Subcutaneous abdominal adipose tissue (tissue), 5 donors: ENCODE results near the gene OR4D2.

Source experiments
- H3K27ac ChIP-seq: one replicate; pipeline ENCODE4 v1.7.0; 2013; ENCODE audit warnings: low read depth, mild to moderate bottlenecking, inconsistent platforms, low read length, moderate library complexity
- H3K27me3 ChIP-seq, 5 donors: one replicate each; pipeline ENCODE4 v1.7.0; 2013; ENCODE audit warnings: low read length in 5 of 5, inconsistent platforms in 1 of 5; ENCODE audit not compliant: control insufficient read depth in 5 of 5, insufficient read depth in 4 of 5
- H3K36me3 ChIP-seq, 5 donors: one replicate each; pipeline ENCODE4 v1.7.0; 2013; ENCODE audit warnings: low read length in 5 of 5; ENCODE audit not compliant: control insufficient read depth in 5 of 5, insufficient read depth in 5 of 5
- H3K4me1 ChIP-seq, 5 donors: one replicate each; pipeline ENCODE4 v1.7.0; 2013; ENCODE audit warnings: low read length in 5 of 5, mild to moderate bottlenecking in 3 of 5, moderate library complexity in 1 of 5; ENCODE audit not compliant: control insufficient read depth in 5 of 5, insufficient read depth in 5 of 5
- H3K4me3 ChIP-seq, 5 donors: one replicate each; pipeline ENCODE4 v1.7.0; 2013; ENCODE audit warnings: low read length in 5 of 5, low read depth in 1 of 5
- H3K9ac ChIP-seq, 5 donors: one replicate each; pipeline ENCODE4 v1.7.0; 2013; ENCODE audit warnings: low read length in 5 of 5, mild to moderate bottlenecking in 4 of 5, moderate library complexity in 3 of 5
- H3K9me3 ChIP-seq, 5 donors: one replicate each; pipeline ENCODE4 v1.7.0; 2013; ENCODE audit warnings: low read length in 5 of 5; ENCODE audit not compliant: control insufficient read depth in 5 of 5
- donor health status: healthy.
- donor health status: healthy.
- donor health status: healthy.
- donor health status: healthy.
- donor health status: healthy.

OR4D2 gene

DNA sequence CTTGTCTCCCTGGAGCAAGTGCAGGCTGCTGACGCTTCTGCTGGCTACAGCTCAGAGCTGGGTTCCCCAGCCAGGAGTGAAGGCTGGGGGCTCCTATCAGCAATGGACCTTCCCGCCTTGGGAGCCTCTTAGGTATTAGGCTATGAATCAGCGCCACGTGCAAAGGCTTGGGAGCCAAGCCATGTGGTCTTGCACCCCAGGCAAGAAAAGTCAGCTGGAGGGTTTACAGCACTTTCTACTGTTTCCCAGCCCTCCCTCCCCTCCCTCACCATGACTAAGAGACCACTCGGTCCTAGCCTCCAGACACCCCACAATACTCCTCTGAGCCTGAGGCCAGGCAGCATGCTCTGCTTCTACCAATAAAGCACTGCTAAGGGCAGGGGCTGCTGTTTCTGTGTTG lies 38.0 kb downstream of the OR4D2 start:
- Histone ChIP-seq H3K27ac (no peak overlapping the region), H3K9me3 (no peaks in the 10 kb centered on the region), H3K9ac (no peak overlapping the region), H3K4me3 (no peak overlapping the region), H3K4me1 (no peaks in the 10 kb centered on the region), H3K36me3 (peaks cover 7 to 46% (median 37%) of the 10 kb centered on the region in 5 donors), H3K27me3 (peaks cover 0 to 6% (median 0%) of the 10 kb centered on the region in 5 donors)

DNA sequence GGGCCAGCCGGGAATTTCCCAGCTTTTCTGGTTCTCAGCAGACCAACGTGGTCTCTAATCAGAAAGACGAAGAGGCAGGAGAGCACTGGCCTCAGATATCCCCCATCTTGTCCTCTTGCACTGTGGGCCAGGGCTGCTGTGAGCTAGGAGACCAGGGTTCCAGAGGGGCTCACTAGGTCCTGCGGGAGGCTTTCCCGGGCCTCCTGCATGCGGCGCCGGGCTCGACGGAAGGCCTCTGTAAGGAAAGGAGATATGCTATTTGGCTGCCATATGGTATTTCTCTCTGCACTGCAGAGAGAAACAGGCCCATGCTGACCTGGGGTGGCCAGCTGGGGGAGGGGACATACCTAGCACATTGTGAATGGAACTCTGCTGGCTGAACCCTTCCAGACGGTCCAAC lies 39.2 kb downstream of the OR4D2 start:
- Histone ChIP-seq H3K9me3 (no peaks in the 10 kb centered on the region), H3K9ac (no peak overlapping the region), H3K4me1 (no peaks in the 10 kb centered on the region), H3K27ac (no peak overlapping the region), H3K27me3 (no peaks in the 10 kb centered on the region), H3K4me3 (no peak overlapping the region), H3K36me3 (peaks cover 14 to 57% (median 48%) of the 10 kb centered on the region in 5 donors)

DNA sequence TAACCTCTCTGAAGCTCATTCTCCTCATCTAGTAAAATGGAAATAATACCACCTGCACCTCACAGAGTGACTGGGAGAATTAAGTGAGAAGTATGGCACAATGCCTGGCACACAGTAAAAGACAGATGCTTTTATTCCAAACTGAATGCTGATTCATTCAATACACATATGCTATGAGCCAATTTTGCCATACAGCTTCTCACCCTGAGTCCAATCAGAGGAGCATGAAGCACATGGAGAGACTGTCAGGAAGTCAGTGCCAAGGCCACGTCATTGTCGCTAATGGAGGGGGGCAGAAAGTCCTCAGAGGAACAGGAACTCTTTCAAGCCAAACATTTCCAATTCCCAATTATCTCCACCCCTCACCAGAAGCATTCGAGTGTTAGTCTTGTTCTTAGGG lies 40.7 kb downstream of the OR4D2 start:
- Histone ChIP-seq H3K27me3 (no peaks in the 10 kb centered on the region), H3K36me3 (peaks cover 18 to 69% (median 56%) of the 10 kb centered on the region in 5 donors)

DNA sequence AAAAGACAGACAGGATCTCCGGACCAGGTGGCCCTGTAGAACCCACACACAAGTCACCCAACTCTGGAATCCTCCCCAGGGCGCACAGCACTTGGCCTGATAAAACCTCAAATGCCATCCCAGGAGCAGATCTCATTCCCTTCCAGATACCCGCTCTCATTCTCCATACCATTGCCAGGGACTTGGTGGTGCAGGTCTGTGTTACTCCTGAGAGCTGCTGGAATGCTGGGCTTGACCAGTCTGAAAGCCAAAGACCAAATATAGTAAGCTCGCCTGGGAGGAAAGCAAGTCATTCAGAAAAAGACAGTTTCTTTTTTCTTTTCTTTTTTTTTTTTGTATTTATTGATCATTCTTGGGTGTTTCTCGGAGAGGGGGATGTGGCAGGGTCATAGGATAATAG lies 41.6 kb downstream of the OR4D2 start:
- H3K4me1 ChIP-seq: no peaks in the 10 kb centered on the region
- no peaks in the 10 kb centered on the region for H3K9me3 ChIP-seq
- H3K9ac ChIP-seq: no peak overlapping the region
- no peak overlapping the region for H3K27ac ChIP-seq
- H3K27me3 ChIP-seq: no peaks in the 10 kb centered on the region
- H3K4me3 ChIP-seq: no peak overlapping the region
- H3K36me3 ChIP-seq: peaks cover 20 to 78% (median 65%) of the 10 kb centered on the region in 5 donors

More for the DNA sequence above, 40.7 kb downstream of the OR4D2 start:
- H3K4me1 ChIP-seq: no peaks in the 10 kb centered on the region
- no peak overlapping the region for H3K9ac ChIP-seq
- H3K27ac ChIP-seq: no peak overlapping the region
- H3K9me3 ChIP-seq: no peaks in the 10 kb centered on the region
- no peak overlapping the region for H3K4me3 ChIP-seq

DNA sequence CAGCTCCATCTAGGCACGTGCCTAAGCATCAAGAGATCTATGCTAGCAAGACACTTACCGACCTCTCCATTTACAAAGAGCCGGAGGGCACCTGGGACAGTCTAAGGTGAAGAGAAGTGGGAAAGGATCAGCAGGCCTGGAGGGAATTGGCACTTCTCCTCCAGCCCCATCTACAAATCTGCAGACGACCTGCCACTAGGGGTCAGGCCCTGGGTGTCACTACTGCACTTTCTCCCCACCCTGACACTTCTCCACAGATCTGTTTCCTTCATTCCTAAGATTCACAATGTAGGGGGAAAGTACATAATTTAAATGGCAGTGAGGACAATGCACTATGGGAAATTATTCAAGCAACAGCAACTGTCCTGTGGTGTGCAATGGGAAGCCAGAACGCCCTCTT lies 44.1 kb downstream of the OR4D2 start:
- no peaks in the 10 kb centered on the region for H3K9me3 ChIP-seq
- peaks cover 28 to 88% (median 80%) of the 10 kb centered on the region in 5 donors for H3K36me3 ChIP-seq
- H3K27ac ChIP-seq: no peak overlapping the region
- no peak overlapping the region for H3K9ac ChIP-seq
- H3K27me3 ChIP-seq: no peaks in the 10 kb centered on the region
- H3K4me3 ChIP-seq: no peak overlapping the region
- no peaks in the 10 kb centered on the region for H3K4me1 ChIP-seq

DNA sequence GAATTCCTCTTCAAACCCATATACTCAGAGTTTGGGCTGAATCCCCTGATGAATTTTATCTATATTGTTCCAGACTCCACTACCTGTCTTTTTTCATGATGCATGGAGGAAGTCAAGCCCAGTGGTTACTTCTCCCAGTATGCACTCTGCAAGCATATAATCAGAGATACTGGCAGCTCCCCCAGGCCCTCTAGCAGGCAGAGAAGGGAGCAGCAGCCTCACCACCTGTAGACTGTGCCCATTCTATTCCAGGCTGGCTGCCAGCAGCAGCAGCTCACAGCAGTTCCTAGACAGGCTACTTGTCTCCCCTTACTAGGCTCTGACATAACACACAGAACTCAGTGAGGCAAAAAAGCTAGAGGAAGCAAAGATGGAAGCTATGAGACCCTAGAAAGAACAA lies 48.9 kb downstream of the OR4D2 start:
- H3K36me3 ChIP-seq: peaks cover 15 to 52% (median 46%) of the 10 kb centered on the region in 5 donors
- H3K4me1 ChIP-seq: peaks cover 5 to 14% (median 13%) of the 10 kb centered on the region in 5 donors
- no peak overlapping the region for H3K27ac ChIP-seq
- H3K27me3 ChIP-seq: no peaks in the 10 kb centered on the region
- no peaks in the 10 kb centered on the region for H3K9me3 ChIP-seq
- H3K4me3 ChIP-seq: no peak overlapping the region
- no peak overlapping the region for H3K9ac ChIP-seq

DNA sequence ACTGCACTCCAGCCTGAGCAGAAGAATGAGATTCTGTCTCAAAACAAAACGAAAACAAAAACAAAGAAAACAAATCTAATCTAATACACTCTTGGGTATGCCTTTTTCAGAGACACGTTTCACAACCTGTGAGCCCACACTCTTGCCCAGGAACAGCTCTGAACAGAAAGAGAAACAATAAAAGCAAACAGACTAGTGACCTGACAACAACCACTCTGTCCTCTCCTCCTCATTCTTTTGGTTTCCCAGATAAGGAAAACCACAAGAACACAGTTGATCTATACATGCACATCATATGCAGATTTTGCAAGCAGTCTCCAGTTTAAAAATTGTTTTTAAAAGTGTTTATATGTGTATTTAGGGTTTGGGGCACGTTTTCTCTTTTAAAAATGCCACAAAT lies 51.0 kb downstream of the OR4D2 start:
- Histone ChIP-seq H3K9me3 (no peaks in the 10 kb centered on the region), H3K4me1 (peaks cover 5 to 14% (median 13%) of the 10 kb centered on the region in 5 donors), H3K27ac (no peak overlapping the region), H3K36me3 (peaks cover 11 to 34% (median 32%) of the 10 kb centered on the region in 5 donors), H3K9ac (no peak overlapping the region), H3K27me3 (no peaks in the 10 kb centered on the region), H3K4me3 (no peak overlapping the region)

DNA sequence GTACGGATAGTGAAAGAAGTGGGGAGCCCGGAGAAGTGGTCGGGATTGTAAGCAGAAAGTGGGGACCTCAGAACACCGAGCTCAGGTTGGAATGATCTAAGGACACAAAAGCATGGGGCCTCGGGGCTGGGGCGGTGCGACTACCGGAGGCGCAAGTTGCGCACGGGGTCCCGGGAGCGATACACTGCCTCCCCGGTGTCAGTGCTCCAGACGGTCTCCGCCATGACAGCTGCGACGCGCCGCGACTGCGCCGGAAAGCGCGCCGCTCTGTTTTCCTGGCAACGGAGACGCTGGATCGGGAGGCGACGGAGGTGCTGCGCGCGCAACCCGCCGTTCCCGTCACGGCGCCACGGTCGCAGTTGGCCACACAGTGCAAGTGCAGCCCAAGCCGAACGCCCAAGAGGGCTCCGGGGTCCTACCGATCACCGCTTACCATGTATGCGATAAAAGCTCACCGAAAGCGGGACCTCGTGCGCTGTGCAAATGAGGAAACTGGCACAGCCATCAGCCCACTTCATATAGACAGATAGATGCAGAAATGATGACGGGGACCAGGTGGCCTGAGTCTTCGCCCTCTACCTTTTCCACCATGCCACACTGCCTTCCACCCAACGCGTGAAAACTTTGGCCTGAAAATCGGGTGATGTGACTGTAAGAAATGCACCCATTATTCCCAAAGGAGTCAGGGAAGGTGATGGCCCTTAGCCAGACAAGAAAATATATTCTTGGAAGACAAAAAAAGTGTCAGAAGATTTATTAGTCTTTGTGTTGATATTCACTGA lies 52.4 kb downstream of the OR4D2 start, which contains the start of gene MKS1:
Gene MKS1 (minus strand): TSS at position 249 of the 782 bp plus-strand sequence. CDS start 25 bp downstream, at position 224.
- Histone ChIP-seq H3K9me3 (no peaks in the 10 kb centered on the region), H3K4me1 (peaks cover 5 to 14% (median 13%) of the 10 kb centered on the region in 5 donors), H3K27ac (peak within 1 kb of the TSS; percentile 65), H3K9ac (peak within 1 kb of the TSS; percentile 49 to 93 (median 90)), H3K27me3 (no peaks in the 10 kb centered on the region), H3K36me3 (peaks cover 2 to 20% (median 17%) of the 10 kb centered on the region in 5 donors), H3K4me3 (peak within 1 kb of the TSS; percentile 74 to 99 (median 96))

DNA sequence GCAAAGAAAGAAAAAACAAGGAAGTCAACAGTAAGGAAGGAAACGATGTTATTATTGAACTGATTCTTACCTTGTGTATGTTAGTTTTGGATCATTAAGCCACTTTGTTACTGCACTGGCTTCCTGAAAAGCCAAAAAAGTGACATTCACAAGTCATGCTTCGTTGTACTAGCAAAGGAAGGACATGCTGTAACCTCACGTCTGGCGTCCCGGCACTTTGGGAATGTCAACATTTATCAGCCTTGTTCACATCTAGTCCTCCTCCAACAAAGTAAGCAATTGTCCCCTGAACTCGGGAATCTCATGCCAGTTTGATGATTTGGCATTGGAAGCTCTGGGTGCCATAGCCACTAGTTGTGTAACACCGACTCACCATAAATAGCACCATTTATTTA lies 53.0 kb downstream of the OR4D2 start:
- H3K27ac ChIP-seq: no peak overlapping the region
- H3K36me3 ChIP-seq: peaks cover 2 to 16% (median 15%) of the 10 kb centered on the region in 5 donors
- H3K4me3 ChIP-seq: peak overlapping the region; percentile 74 to 97 (median 96)
- H3K27me3 ChIP-seq: no peaks in the 10 kb centered on the region
- no peaks in the 10 kb centered on the region for H3K9me3 ChIP-seq
- H3K4me1 ChIP-seq: peaks cover 5 to 14% (median 13%) of the 10 kb centered on the region in 5 donors
- peak overlapping the region in 1 of 5 donors; percentile 22 for H3K9ac ChIP-seq
